GM12864 (cell line): ENCODE measurements around the gene DLD.
"Not testable (repeated sequence)": the region's sequence is repeated elsewhere in the genome, so short reads cannot be mapped to it uniquely, and the experiment has no call there.

ENCODE experiments used
- DNase-seq: peaks from one replicate; pipeline ENCODE4 v3.0.0-alpha.2; 2011; ENCODE audit warnings: low read depth
- H3K4me3 ChIP-seq: 2 replicates; pipeline ENCODE4 v1.5.1; 2011; ENCODE audit warnings: mild to moderate bottlenecking, low read depth, low read length, control low read depth
- CTCF ChIP-seq: IDR thresholded peaks from 2 replicates; pipeline ENCODE4 v1.5.1; 2011; ENCODE audit warnings: low read depth, mild to moderate bottlenecking, moderate library complexity, low read length, control low read depth, inconsistent platforms; ENCODE audit errors: missing control alignments

DLD gene

GRCh38 chr7:107884066-107884818 is 6.7 kb upstream of the DLD start:
- TF ChIP-seq CTCF, result no peak
- H3K4me3 ChIP-seq, result no peak overlapping the region
- no peak for DNase-seq

- H3K4me3 ChIP-seq, DNase-seq: not testable (repeated sequence)
Measured at GRCh38 chr7:107887827-107888226, 3.2 kb upstream of the DLD start.

- H3K4me3 ChIP-seq, result no peak overlapping the region
- DNase-seq, result no peak
- no peak for TF ChIP-seq CTCF
Measured at GRCh38 chr7:107889992-107890391, 991 bp upstream of the DLD start.

- TF ChIP-seq CTCF, result no peak
- no peak for DNase-seq
- H3K4me3 ChIP-seq, result peak overlapping the region; percentile 85
Measured at GRCh38 chr7:107890493-107890961, 456 bp upstream of the DLD start.

- no peak for DNase-seq
- peak overlapping the region; percentile 85 for H3K4me3 ChIP-seq
- no peak for TF ChIP-seq CTCF
Measured at GRCh38 chr7:107891636-107892366, 818 bp downstream of the DLD start.

- not testable (repeated sequence) for DNase-seq
- H3K4me3 ChIP-seq, result peak overlapping the region; percentile 85
Measured at GRCh38 chr7:107892367-107892741, 1.4 kb downstream of the DLD start.

GRCh38 chr7:107898997-107899594 is 8.1 kb downstream of the DLD start:
- no peak for DNase-seq
- H3K4me3 ChIP-seq, result no peak overlapping the region
- TF ChIP-seq CTCF, result no peak

- no peak for TF ChIP-seq CTCF
- DNase-seq, result no peak
- no peak overlapping the region for H3K4me3 ChIP-seq
Measured at GRCh38 chr7:107900496-107901015, 9.6 kb downstream of the DLD start.
